PC-9 (cell line): ENCODE data around the gene TERT. TPM values are rescaled to one million over a fixed set of nuclear protein-coding genes. Genes with fewer than 3 reads are reported as not detected.

Source experiments
- BruUV-seq: library from RNA; stranded (reverse); fragments of 400-500 nt; replicated peaks from 2 replicates; lab custom pipeline; 2021; lab: Mats Ljungman, UMichigan
- CTCF ChIA-PET: fragments of 300-600 bp; sonication (Branson Sonifier 250); formaldehyde crosslinking; loops from one replicate; lab custom pipeline; 2022; ENCODE audit warnings: antibody characterized with exemption; lab: Charles Lee
- POLR2A ChIA-PET: fragments of 300-600 bp; sonication (Branson Sonifier 250); formaldehyde crosslinking; loops from one replicate; lab custom pipeline; 2022; ENCODE audit warnings: antibody characterized with exemption; ENCODE audit not compliant: unreplicated experiment; lab: Charles Lee
- DNase-seq, 2 experiments: peaks; one replicate each; pipeline versions ENCODE4 v3.0.0 to v3.0.0-alpha.2; 2015 to 2022; ENCODE audit warnings: mixed read lengths in 1 of 2
- H2AFZ ChIP-seq: fragments of 200-600 bp; sonication (generic); 2 replicates; pipeline ENCODE4 v1.8.1; 2017; ENCODE audit warnings: antibody characterized with exemption
- H3F3A ChIP-seq: fragments of 200-600 bp; sonication (generic); 2 replicates; pipeline ENCODE4 v1.8.1; 2017; ENCODE audit warnings: antibody characterized with exemption, mild to moderate bottlenecking, low read depth; ENCODE audit not compliant: insufficient read depth
- H3K27ac ChIP-seq: fragments of 200-600 bp; sonication (generic); 2 replicates; pipeline ENCODE4 v1.6.1; 2016; ENCODE audit warnings: mixed run types
- H3K27me3 ChIP-seq: fragments of 200-600 bp; sonication (generic); 2 replicates; pipeline ENCODE4 v1.6.1; 2016; ENCODE audit warnings: low read depth, mixed run types; ENCODE audit not compliant: insufficient read depth
- H3K36me3 ChIP-seq: fragments of 200-600 bp; sonication (generic); 2 replicates; pipeline ENCODE4 v1.6.1; 2016; ENCODE audit warnings: low read depth, mixed run types
- H3K4me1 ChIP-seq: fragments of 200-600 bp; sonication (generic); replicated peaks from 2 replicates; pipeline ENCODE4 v1.6.1; 2016; ENCODE audit warnings: mixed run types; ENCODE audit not compliant: insufficient read depth
- H3K4me2 ChIP-seq: fragments of 200-600 bp; sonication (generic); 2 replicates; pipeline ENCODE4 v1.6.1; 2017; ENCODE audit warnings: mixed run types
- H3K4me3 ChIP-seq: fragments of 200-600 bp; sonication (generic); 2 replicates; pipeline ENCODE4 v1.6.1; 2016; ENCODE audit warnings: mixed run types
- H3K79me2 ChIP-seq: fragments of 200-600 bp; sonication (generic); 2 replicates; pipeline ENCODE4 v1.6.1; 2017; ENCODE audit warnings: low read depth, mixed run types
- H3K9me2 ChIP-seq: fragments of 200-600 bp; sonication (generic); 2 replicates; pipeline ENCODE4 v1.8.1; 2017; ENCODE audit warnings: mild to moderate bottlenecking; ENCODE audit not compliant: insufficient read depth
- H3K9me3 ChIP-seq: fragments of 200-600 bp; sonication (generic); 2 replicates; pipeline ENCODE4 v1.8.1; 2016; ENCODE audit warnings: low read depth; ENCODE audit not compliant: insufficient read depth
- H4K20me1 ChIP-seq: fragments of 200-600 bp; sonication (generic); 2 replicates; pipeline ENCODE4 v1.8.1; 2017; ENCODE audit not compliant: insufficient read depth
- EZH2 ChIP-seq: fragments of 200-600 bp; sonication (generic); IDR thresholded peaks from 2 replicates; pipeline ENCODE4 v1.8.0; 2017; ENCODE audit warnings: antibody characterized with exemption, low read depth
- intact Hi-C: fragments of 100-400 bp; cut with micrococcal nuclease; formaldehyde crosslinking; loops from one replicate; pipeline ENCODE4 v1.10.0; 2022; ENCODE audit not compliant: unreplicated experiment
- total RNA-seq: library from RNA; stranded (reverse); gene quantifications from 2 replicates; pipeline ENCODE4 v1.2.3, GENCODE V29; 2021
- TF ChIP-seq, protein P1 (sequence below): fragments of 200-600 bp; sonication (generic); conservative IDR thresholded peaks from 2 replicates; pipeline ENCODE4 v1.6.1; 2017; ENCODE audit warnings: mixed run types, antibody characterized with exemption, mild to moderate bottlenecking, moderate library complexity

The TERT gene
- total RNA-seq, 1 experiment from 2014 or later: 0.74 TPM

DNA sequence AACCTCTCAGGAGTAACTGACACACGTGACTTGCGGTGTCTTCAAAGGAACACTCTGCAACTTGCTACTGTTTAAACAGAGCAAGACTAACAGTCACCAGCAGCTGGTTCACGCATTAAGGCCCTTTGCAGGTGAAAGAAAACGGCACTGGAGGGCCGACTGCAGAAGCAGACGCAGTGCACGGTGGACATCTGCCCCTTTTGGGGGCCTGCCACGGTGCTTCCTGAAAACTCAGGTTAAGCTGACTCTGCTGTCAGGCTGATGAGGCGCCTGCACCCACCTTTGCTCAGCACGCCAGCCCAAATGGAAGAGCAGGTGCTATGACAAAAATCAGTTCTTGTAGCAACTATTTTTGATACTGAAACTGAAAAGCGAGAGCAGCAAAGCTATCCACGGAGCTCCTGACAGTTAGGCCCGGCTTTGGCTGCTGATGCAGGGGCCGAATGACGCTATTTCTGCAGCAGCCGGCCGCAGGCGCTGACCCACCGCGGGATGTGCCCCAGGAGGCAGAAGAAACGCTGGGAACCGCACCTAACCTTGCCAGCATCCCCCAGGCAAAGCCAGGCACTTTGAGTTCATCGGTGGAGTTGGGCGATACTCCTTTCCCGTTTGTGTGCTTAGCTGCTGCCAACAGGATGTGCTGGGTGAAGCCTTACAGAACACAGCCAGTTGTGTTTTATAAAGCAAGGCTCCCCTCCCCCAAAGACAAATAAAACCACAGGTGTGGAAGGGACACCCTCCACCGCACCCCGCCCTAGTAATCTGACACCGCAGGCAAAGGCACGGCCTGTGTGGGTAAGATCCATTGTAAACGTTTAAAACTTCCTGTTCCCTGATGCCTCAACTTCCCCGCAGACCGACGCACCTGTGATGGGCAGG lies 21.1 kb upstream of the TERT start:
- Histone ChIP-seq H3K4me3 (peak overlapping the region; percentile 24; the same call in 1 of the 2 replicates), H4K20me1 (no peaks in the 10 kb centered on the region), H3K9me2 (no peaks in the 10 kb centered on the region), H3K27me3 (peaks cover 2% of the 10 kb centered on the region; the same call in 1 of the 2 replicates), H3K9me3 (peaks cover 7% of the 10 kb centered on the region; the same call in 1 of the 2 replicates), H3K4me1 (peaks cover 40% of the 10 kb centered on the region), H3K27ac (peak overlapping the region; percentile 27), H2AFZ (no peak overlapping the region), H3K36me3 (peaks cover 15% of the 10 kb centered on the region), H3F3A (peaks cover 39% of the 10 kb centered on the region), H3K79me2 (no peaks in the 10 kb centered on the region), H3K4me2 (peak overlapping the region; percentile 70)
- ChIA-PET CTCF (interaction anchor here (0.6 kb wide), 1 partner anchor 164 kb away, joined by 3 read pairs; no protein-coding TSS in a partner anchor), POLR2A (interaction anchor here (0.9 to 1.5 kb wide), 2 partner anchors 11 to 230 kb away, joined by 3 to 17 read pairs; no protein-coding TSS in a partner anchor)
- DNase-seq: peak; percentile 95 to 97
- TSS peak; percentile 32 for BruUV-seq
- TF ChIP-seq, protein P1, sequence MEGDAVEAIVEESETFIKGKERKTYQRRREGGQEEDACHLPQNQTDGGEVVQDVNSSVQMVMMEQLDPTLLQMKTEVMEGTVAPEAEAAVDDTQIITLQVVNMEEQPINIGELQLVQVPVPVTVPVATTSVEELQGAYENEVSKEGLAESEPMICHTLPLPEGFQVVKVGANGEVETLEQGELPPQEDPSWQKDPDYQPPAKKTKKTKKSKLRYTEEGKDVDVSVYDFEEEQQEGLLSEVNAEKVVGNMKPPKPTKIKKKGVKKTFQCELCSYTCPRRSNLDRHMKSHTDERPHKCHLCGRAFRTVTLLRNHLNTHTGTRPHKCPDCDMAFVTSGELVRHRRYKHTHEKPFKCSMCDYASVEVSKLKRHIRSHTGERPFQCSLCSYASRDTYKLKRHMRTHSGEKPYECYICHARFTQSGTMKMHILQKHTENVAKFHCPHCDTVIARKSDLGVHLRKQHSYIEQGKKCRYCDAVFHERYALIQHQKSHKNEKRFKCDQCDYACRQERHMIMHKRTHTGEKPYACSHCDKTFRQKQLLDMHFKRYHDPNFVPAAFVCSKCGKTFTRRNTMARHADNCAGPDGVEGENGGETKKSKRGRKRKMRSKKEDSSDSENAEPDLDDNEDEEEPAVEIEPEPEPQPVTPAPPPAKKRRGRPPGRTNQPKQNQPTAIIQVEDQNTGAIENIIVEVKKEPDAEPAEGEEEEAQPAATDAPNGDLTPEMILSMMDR: no peak
- TF ChIP-seq EZH2: no peak
- intact Hi-C loops: loop anchor here (1.0 kb wide), 1 partner anchor 11 kb away; no protein-coding TSS in a partner anchor

DNA sequence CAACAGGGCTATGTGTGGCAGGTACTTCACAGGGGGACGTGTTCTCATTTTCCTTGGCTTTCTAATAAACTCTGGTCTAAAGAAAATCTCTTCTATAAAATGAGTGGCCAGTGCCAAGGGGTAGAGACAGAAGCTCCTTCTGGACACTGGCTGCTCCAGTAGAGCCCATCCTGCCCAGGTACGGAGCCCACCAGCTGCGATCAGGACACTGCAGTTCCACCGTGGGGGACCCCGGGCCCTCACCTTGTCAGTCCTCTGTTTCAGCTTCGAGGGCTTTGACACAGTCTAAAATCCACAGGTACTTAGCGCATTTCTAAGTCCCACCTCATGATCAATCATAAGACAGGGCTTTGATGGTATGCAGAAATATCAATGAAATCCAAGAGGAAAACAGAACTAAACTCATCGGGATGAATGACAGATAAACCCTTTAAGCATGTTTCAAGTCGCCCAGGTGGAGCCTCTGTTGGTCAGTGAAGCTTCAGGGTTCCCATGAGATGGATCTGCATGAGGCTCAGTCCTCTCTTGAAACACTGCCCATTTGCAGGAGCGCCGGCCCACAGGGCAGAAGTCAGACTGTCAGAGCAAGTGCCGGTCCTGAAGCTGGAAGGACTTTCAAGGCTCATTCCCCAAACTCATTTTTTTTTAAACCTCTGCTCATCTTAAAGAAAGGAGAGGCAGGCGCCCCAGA lies 20.3 kb upstream of the TERT start:
- POLR2A ChIA-PET: interaction anchor here (0.9 to 1.5 kb wide), 2 partner anchors 12 to 230 kb away, joined by 3 to 17 read pairs; no protein-coding TSS in a partner anchor
- Histone ChIP-seq H3K4me3 (peak overlapping the region; percentile 24; the same call in 1 of the 2 replicates), H3K36me3 (peaks cover 7% of the 10 kb centered on the region), H3K4me1 (peaks cover 40% of the 10 kb centered on the region), H4K20me1 (no peaks in the 10 kb centered on the region), H3K9me3 (peaks cover 15% of the 10 kb centered on the region; the same call in 1 of the 2 replicates), H3K27me3 (peaks cover 10% of the 10 kb centered on the region), H3K4me2 (peak overlapping the region; percentile 70), H3F3A (peaks cover 39% of the 10 kb centered on the region), H3K27ac (peak overlapping the region; percentile 27; the same call in 1 of the 2 replicates), H3K9me2 (no peaks in the 10 kb centered on the region), H2AFZ (no peak overlapping the region), H3K79me2 (no peaks in the 10 kb centered on the region)
- intact Hi-C loops: no loop called here
- TF ChIP-seq, protein P1: no peak
- TF ChIP-seq EZH2: no peak
- BruUV-seq: no TSS peak
- CTCF ChIA-PET: no interaction called here
- DNase-seq: no peak

DNA sequence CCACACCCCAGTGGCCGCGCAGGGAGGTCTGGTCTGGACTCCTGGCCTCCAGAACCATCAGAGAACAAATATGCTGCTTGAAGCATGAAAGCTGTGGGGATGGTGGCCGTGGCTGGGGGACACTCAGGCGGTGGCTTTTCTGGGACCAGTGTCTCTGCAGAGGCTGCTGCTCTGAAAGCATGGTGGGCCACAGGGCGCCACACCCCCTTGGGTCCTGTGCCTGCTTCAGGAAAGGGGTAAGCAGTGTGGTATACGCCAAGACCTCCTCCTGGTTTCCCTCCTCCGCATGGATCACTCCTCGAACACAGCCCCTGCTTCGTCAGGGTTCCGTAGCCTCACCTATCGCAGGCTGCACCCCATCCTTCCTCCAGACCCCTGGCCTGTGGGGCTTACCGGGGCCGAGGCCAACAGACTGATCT lies 19.7 kb upstream of the TERT start:
- Histone ChIP-seq H3K9me3 (peaks cover 19% of the 10 kb centered on the region; the same call in 1 of the 2 replicates), H3K79me2 (no peaks in the 10 kb centered on the region), H2AFZ (no peak overlapping the region), H3K36me3 (peaks cover 5% of the 10 kb centered on the region; the same call in 1 of the 2 replicates), H3K27me3 (peaks cover 16% of the 10 kb centered on the region), H4K20me1 (no peaks in the 10 kb centered on the region), H3K27ac (no peak overlapping the region), H3K9me2 (no peaks in the 10 kb centered on the region), H3K4me2 (no peak overlapping the region), H3F3A (peaks cover 39% of the 10 kb centered on the region), H3K4me1 (peaks cover 40% of the 10 kb centered on the region), H3K4me3 (no peak overlapping the region)
- no peak for TF ChIP-seq EZH2
- TF ChIP-seq, protein P1: no peak
- CTCF ChIA-PET: interaction anchor here (0.7 kb wide), 1 partner anchor 84 kb away, joined by 5 read pairs; no protein-coding TSS in a partner anchor
- BruUV-seq: no TSS peak
- POLR2A ChIA-PET: no interaction called here
- no peak for DNase-seq
- intact Hi-C loops: no loop called here
